Measurements from ENCODE around the gene KRT75. TPM values are rescaled to one million over a fixed set of nuclear protein-coding genes. Genes with fewer than 3 reads are reported as not detected.

KRT75 gene
- total and polyA plus RNA-seq, 2 donors (not counting 3 experiments of a cell fraction or from before 2014, with no cell fraction given): not detected

DNA sequence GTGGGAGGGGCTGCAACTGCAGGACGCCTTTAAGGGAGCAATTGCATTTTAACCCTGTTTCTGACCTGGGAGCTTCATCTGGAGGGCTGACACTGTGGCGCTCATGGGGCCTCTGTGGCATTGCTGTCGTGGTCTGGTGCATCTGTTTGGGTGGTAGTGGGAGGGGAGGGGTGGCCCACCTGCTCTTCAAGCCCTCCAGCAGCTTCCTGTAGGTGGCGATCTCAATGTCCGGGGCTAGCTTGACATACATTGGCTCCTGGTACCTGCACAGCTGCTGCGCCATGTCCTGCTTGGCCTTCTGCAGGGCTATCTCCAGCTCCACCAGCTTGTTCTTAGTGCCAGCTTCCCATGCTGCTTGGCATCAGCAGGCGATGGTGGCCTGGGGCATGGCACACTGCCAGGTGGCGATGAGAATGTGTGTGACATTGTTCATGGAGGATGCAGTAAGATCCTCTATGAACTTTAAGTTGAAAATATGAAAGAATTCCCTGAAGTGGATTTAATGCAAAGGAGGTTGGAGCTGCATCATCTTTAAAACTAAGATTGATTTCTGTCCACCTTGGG, 20.3 kb downstream of the KRT75 start:
- Histone ChIP-seq H3K27me3 (ENCODE audit: control insufficient read depth in 2 of 2, insufficient read depth in 2 of 2, low read length in 2 of 2) (peaks cover 0 to 2% of the 10 kb centered on the region in 2 experiments), H3K27ac (ENCODE audit: insufficient read depth, low read depth, low read length) (no peak overlapping the region), H3K9me3 (replicated peaks; ENCODE audit: control insufficient read depth, insufficient read depth, low read length) (no peaks in the 10 kb centered on the region), H2AFZ (ENCODE audit: low read depth, low read length) (no peak overlapping the region), H3K9me1 (replicated peaks; ENCODE audit: control insufficient read depth, extremely low read depth, insufficient read depth, low read length) (no peaks in the 10 kb centered on the region), H3K4me1 (ENCODE audit: control insufficient read depth, extremely low read depth, insufficient read depth, low read length) (no peaks in the 10 kb centered on the region), H3K9ac (replicated peaks; ENCODE audit: extremely low read depth, insufficient read depth, low read length) (no peak overlapping the region), H3K4me2 (ENCODE audit: insufficient read depth, low read length) (no peak overlapping the region), H3K36me3 (ENCODE audit: control insufficient read depth in 2 of 2, extremely low read depth in 1 of 2, insufficient read depth in 2 of 2, low read length in 2 of 2) (no peaks in the 10 kb centered on the region), H4K20me1 (replicated peaks; ENCODE audit: control insufficient read depth, extremely low read depth, insufficient read depth, low read length) (no peaks in the 10 kb centered on the region), H3K79me2 (ENCODE audit: control insufficient read depth, insufficient read depth, low read length) (no peaks in the 10 kb centered on the region), H3K4me3 (replicated peaks in 1 of 3; ENCODE audit: insufficient read depth in 1 of 3, low read depth in 1 of 3, low read length in 3 of 3) (no peak overlapping the region)
- intact Hi-C loops (cut with micrococcal nuclease) (no loop called here), dilution Hi-C loops (cut with MboI; ENCODE audit: extremely low pct_ligation_motif_present, low sequenced_read_pairs) (no loop called here)
- CTCF ChIA-PET: interaction anchor here (1.2 to 1.8 kb wide), 2 partner anchors 13 to 135 kb away, joined by 3 to 5 read pairs; no protein-coding TSS in a partner anchor
- BruUV-seq (replicated peaks): no TSS peak
- FAIRE-seq (no peak), DNase-seq (ENCODE audit: low read depth, low spot score) (no peak)
- POLR2A ChIA-PET: no interaction called here
- TF ChIP-seq FOS (IDR thresholded peaks at IDR 0.05; ENCODE audit: borderline replicate concordance, insufficient read depth, low read length) (no peak), GATA2 (IDR thresholded peaks at IDR 0.05; ENCODE audit: insufficient read depth, insufficient read length, low read depth, low read length) (no peak), MYC (IDR thresholded peaks at IDR 0.05; ENCODE audit: low read depth, low read length) (no peak), POLR2AphosphoS5 (IDR thresholded peaks at IDR 0.05; ENCODE audit: insufficient read depth, low read depth, low read length) (no peak), JUN (IDR thresholded peaks at IDR 0.05; ENCODE audit: borderline replicate concordance, insufficient read depth, insufficient read length, low read depth) (no peak), EZH2 (IDR thresholded peaks at IDR 0.05; ENCODE audit: borderline replicate concordance, low read depth, low read length, severe bottlenecking) (no peak), POLR2A (IDR thresholded peaks at IDR 0.05; ENCODE audit: low read depth, low read length) (no peak)
- TF ChIP-seq, protein P1, sequence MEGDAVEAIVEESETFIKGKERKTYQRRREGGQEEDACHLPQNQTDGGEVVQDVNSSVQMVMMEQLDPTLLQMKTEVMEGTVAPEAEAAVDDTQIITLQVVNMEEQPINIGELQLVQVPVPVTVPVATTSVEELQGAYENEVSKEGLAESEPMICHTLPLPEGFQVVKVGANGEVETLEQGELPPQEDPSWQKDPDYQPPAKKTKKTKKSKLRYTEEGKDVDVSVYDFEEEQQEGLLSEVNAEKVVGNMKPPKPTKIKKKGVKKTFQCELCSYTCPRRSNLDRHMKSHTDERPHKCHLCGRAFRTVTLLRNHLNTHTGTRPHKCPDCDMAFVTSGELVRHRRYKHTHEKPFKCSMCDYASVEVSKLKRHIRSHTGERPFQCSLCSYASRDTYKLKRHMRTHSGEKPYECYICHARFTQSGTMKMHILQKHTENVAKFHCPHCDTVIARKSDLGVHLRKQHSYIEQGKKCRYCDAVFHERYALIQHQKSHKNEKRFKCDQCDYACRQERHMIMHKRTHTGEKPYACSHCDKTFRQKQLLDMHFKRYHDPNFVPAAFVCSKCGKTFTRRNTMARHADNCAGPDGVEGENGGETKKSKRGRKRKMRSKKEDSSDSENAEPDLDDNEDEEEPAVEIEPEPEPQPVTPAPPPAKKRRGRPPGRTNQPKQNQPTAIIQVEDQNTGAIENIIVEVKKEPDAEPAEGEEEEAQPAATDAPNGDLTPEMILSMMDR (IDR thresholded peaks at IDR 0.05; ENCODE audit: extremely low read depth in 1 of 2, insufficient read depth in 1 of 2, low read depth in 1 of 2, low read length in 2 of 2): no peak
- TF ChIP-seq, protein P2, sequence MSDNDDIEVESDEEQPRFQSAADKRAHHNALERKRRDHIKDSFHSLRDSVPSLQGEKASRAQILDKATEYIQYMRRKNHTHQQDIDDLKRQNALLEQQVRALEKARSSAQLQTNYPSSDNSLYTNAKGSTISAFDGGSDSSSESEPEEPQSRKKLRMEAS (IDR thresholded peaks at IDR 0.05; ENCODE audit: insufficient read depth, insufficient read length): no peak

All from endothelial cell of umbilical vein (primary cell).